ENCODE results near the gene GPR156.
"Not testable (repeated sequence)": the region's sequence is repeated elsewhere in the genome, so short reads cannot be mapped to it uniquely, and the experiment has no call there.

GPR156 gene

GRCh38 chr3:120272286-120272685, 12.7 kb downstream of the GPR156 start:
- DNase-seq = no peak

- no peak for DNase-seq
These were observed 19.0 kb downstream of the GPR156 start for GRCh38 chr3:120265989-120266388.

GRCh38 chr3:120264963-120265362, 20.1 kb downstream of the GPR156 start:
- no peak for DNase-seq

- no peak for DNase-seq
These were observed 21.2 kb downstream of the GPR156 start for GRCh38 chr3:120263792-120264191.

- no peak for DNase-seq
These were observed 27.0 kb downstream of the GPR156 start for GRCh38 chr3:120258009-120258408.

- DNase-seq = no peak
These were observed 39.6 kb downstream of the GPR156 start for GRCh38 chr3:120245386-120245785.

GRCh38 chr3:120244834-120245225, 40.2 kb downstream of the GPR156 start:
- DNase-seq = no peak

GRCh38 chr3:120239644-120240043, 45.4 kb downstream of the GPR156 start:
- DNase-seq = no peak

GRCh38 chr3:120227710-120228347, 57.2 kb downstream of the GPR156 start:
- DNase-seq = no peak

- no peak for DNase-seq
These were observed 60.8 kb downstream of the GPR156 start for GRCh38 chr3:120224237-120224636.

GRCh38 chr3:120218981-120219380, 66.0 kb downstream of the GPR156 start:
- peak; percentile 29 for DNase-seq

- DNase-seq = not testable (repeated sequence)
These were observed 68.4 kb downstream of the GPR156 start for GRCh38 chr3:120216633-120217032.

- peak; percentile 41 for DNase-seq
These were observed 70.8 kb downstream of the GPR156 start for GRCh38 chr3:120214176-120214575.

GRCh38 chr3:120212505-120212904, 72.5 kb downstream of the GPR156 start:
- no peak for DNase-seq

- no peak for DNase-seq
These were observed 75.6 kb downstream of the GPR156 start for GRCh38 chr3:120209425-120209824.

- DNase-seq = no peak
These were observed 80.7 kb downstream of the GPR156 start for GRCh38 chr3:120204338-120204737.

- DNase-seq = no peak
These were observed 81.4 kb downstream of the GPR156 start for GRCh38 chr3:120203621-120204020.

GRCh38 chr3:120203016-120203415, 82.0 kb downstream of the GPR156 start:
- DNase-seq = peak; percentile 83

- DNase-seq = no peak
These were observed 82.7 kb downstream of the GPR156 start for GRCh38 chr3:120202363-120202762.

- no peak for DNase-seq
These were observed 84.4 kb downstream of the GPR156 start for GRCh38 chr3:120200493-120201235.

- peak; percentile 54 for DNase-seq
These were observed 86.6 kb downstream of the GPR156 start for GRCh38 chr3:120198305-120198878.

- DNase-seq = no peak
These were observed 88.2 kb downstream of the GPR156 start for GRCh38 chr3:120196812-120197211.

GRCh38 chr3:120196333-120196732, 88.7 kb downstream of the GPR156 start:
- DNase-seq = no peak

GRCh38 chr3:120193554-120193953, 91.5 kb downstream of the GPR156 start:
- no peak for DNase-seq
